HEK293T (cell line): ENCODE measurements around the gene RNF25.

Source experiments
- CTCF ChIA-PET: fragments of 350-600 bp; formaldehyde crosslinking; extraction: SDS; loops from one replicate; lab custom pipeline; 2021; ENCODE audit warnings: antibody characterized with exemption, inconsistent platforms; lab: Yijun Ruan, JAX
- POLR2A ChIA-PET: fragments of 350-600 bp; formaldehyde crosslinking; extraction: SDS; loops from one replicate; lab custom pipeline; 2020; ENCODE audit warnings: antibody characterized with exemption, inconsistent platforms; lab: Yijun Ruan, JAX
- DNase-seq: peaks from one replicate; pipeline ENCODE4 v3.0.0; 2012; ENCODE audit warnings: mixed read lengths; ENCODE audit errors: extremely low spot score
- ARNT ChIP-seq: fragments of 450-650 bp; IDR thresholded peaks from 2 replicates; pipeline ENCODE4 v1.6.1; 2017; ENCODE audit warnings: mild to moderate bottlenecking
- BHLHE40 ChIP-seq: fragments of 450-650 bp; IDR thresholded peaks from 2 replicates; pipeline ENCODE4 v1.6.1; 2016; ENCODE audit warnings: mild to moderate bottlenecking, moderate library complexity, borderline replicate concordance
- CTBP1 ChIP-seq: fragments of 450-650 bp; IDR thresholded peaks from 2 replicates; pipeline ENCODE4 v1.6.1; 2016; ENCODE audit warnings: borderline replicate concordance
- ELF4 ChIP-seq: fragments of 450-650 bp; IDR thresholded peaks from 2 replicates; pipeline ENCODE4 v1.6.1; 2017; ENCODE audit warnings: antibody characterized with exemption
- FOXA1 ChIP-seq: fragments of 450-650 bp; IDR thresholded peaks from 2 replicates; pipeline ENCODE4 v1.6.1; 2016; ENCODE audit warnings: mild to moderate bottlenecking
- FOXK2 ChIP-seq: fragments of 450-650 bp; IDR thresholded peaks from 2 replicates; pipeline ENCODE4 v1.6.1; 2016; ENCODE audit warnings: mild to moderate bottlenecking
- FOXM1 ChIP-seq: fragments of 450-650 bp; IDR thresholded peaks from 2 replicates; pipeline ENCODE4 v1.6.1; 2017; ENCODE audit warnings: mild to moderate bottlenecking, borderline replicate concordance
- HDGF ChIP-seq: fragments of 450-650 bp; IDR thresholded peaks from 2 replicates; pipeline ENCODE4 v1.6.1; 2017; ENCODE audit warnings: antibody characterized with exemption, borderline replicate concordance
- L3MBTL2 ChIP-seq: fragments of 450-650 bp; conservative IDR thresholded peaks from 2 replicates; pipeline ENCODE4 v1.6.1; 2016; ENCODE audit warnings: mild to moderate bottlenecking
- LEF1 ChIP-seq: fragments of 450-650 bp; IDR thresholded peaks from 2 replicates; pipeline ENCODE4 v1.6.1; 2017; ENCODE audit warnings: mild to moderate bottlenecking, borderline replicate concordance
- NFRKB ChIP-seq: fragments of 450-650 bp; IDR thresholded peaks from 2 replicates; pipeline ENCODE4 v1.6.1; 2016; ENCODE audit warnings: mild to moderate bottlenecking, moderate library complexity
- SP1 ChIP-seq: fragments of 450-650 bp; IDR thresholded peaks from 2 replicates; pipeline ENCODE4 v1.6.1; 2017
- SUZ12 ChIP-seq: fragments of 450-650 bp; IDR thresholded peaks from 2 replicates; pipeline ENCODE4 v1.6.1; 2016; ENCODE audit warnings: mild to moderate bottlenecking
- TARDBP ChIP-seq: fragments of 450-650 bp; IDR thresholded peaks from 2 replicates; pipeline ENCODE4 v1.6.1; 2016
- ZNF384 ChIP-seq: fragments of 450-650 bp; IDR thresholded peaks from 2 replicates; pipeline ENCODE4 v1.6.1; 2016
- TF ChIP-seq, protein P1 (sequence below): fragments of 450-650 bp; IDR thresholded peaks from 2 replicates; pipeline ENCODE4 v1.6.1; 2016

Gene RNF25

DNA sequence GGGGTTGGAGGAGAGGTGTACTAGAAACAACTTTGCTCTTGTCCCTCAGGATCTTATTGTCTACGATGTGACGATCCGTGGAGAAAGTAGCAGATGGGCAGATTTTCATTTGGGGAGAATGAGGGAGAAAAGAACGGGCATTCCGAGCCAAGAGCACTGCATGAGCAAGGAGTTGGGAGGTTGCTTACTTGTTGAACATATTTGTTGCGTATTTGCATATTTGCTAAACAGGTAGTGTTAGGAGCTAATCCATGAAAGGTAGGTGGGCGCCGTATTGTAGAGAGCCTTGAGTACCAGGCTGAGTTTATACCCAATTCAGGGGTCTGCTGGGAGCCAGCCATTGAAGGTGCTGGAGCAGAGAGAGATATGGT is 11.8 kb downstream of the RNF25 start:
- CTCF ChIA-PET: interaction anchor here (0.9 to 2.0 kb wide), 7 partner anchors 12 to 327 kb away, joined by 4 to 7 read pairs (median 4); partner anchors contain the start of genes RNF25, STK36 and TTLL4
- POLR2A ChIA-PET: interaction anchor here (0.8 to 2.8 kb wide), 10 partner anchors 9 to 387 kb away, joined by 3 to 39 read pairs (median 4); partner anchors contain the start of genes RNF25 and STK36
- no peak for DNase-seq
- TF ChIP-seq CTBP1: no peak
- no peak for TF ChIP-seq ZNF384
- TF ChIP-seq ARNT: no peak
- TF ChIP-seq FOXK2: no peak
- TF ChIP-seq, protein P1, sequence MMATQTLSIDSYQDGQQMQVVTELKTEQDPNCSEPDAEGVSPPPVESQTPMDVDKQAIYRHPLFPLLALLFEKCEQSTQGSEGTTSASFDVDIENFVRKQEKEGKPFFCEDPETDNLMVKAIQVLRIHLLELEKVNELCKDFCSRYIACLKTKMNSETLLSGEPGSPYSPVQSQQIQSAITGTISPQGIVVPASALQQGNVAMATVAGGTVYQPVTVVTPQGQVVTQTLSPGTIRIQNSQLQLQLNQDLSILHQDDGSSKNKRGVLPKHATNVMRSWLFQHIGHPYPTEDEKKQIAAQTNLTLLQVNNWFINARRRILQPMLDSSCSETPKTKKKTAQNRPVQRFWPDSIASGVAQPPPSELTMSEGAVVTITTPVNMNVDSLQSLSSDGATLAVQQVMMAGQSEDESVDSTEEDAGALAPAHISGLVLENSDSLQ: no peak
- TF ChIP-seq LEF1: no peak
- no peak for TF ChIP-seq SUZ12
- TF ChIP-seq FOXA1: no peak
- TF ChIP-seq NFRKB: no peak
- TF ChIP-seq L3MBTL2: no peak
- TF ChIP-seq TARDBP: no peak
- no peak for TF ChIP-seq SP1
- TF ChIP-seq HDGF: no peak
- TF ChIP-seq BHLHE40: no peak
- no peak for TF ChIP-seq ELF4
- no peak for TF ChIP-seq FOXM1

DNA sequence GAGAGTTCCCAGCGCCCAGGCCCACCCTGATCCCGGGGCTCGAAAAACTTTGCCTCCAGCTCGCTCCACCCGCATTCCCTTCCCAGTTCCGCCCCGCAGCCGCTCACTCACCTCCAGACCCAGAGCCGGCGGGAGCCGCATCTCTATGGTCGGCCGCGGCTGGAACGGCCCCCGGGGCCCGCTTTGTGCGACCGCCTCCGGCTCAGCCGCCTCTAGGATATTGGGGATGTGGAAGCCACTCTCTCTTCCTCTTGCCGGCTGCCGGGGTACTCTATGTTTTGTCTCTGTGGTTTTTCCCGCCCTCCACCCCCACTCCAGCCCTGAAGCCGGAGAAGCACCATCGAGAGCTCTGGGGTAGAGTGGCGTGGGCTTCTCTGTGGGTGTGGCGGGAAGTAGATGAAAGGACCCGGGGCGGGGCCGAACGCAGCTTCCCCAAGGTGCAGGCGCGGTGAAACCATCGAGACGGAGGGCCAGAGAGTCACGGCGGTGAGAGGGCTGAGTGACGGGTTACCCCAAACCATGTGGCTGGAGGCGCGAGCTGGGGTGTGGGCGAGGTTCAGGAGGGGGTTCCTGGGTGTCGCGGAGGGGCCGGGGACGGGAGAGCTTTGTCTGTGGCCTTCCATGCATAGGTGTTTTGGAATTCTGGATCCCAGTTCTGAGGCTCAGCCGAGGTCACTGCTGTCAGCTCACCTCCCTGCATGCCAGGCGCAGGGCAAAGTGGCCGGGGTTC is 12.4 kb downstream of the RNF25 start, which contains the start of the genes BCS1L and ZNF142:
BCS1L (plus strand) TSS at position 426 of the 730 bp plus-strand sequence. CDS start 1,305 bp downstream, outside the sequence.
ZNF142 (minus strand) TSS at position 366 of the 730 bp plus-strand sequence. CDS start 3,194 bp downstream, outside the sequence.
- CTCF ChIA-PET: interaction anchor here (0.7 to 2.0 kb wide), 12 partner anchors 12 to 328 kb away, joined by 3 to 7 read pairs (median 4); partner anchors contain the start of genes RNF25, STK36 and TTLL4
- DNase-seq: peak; percentile 90
- no peak for TF ChIP-seq SP1
- TF ChIP-seq L3MBTL2: no peak; the same call in 1 of the 2 replicates
- no peak for TF ChIP-seq ZNF384
- TF ChIP-seq FOXM1: no peak
- TF ChIP-seq, protein P1: peak; percentile 91
- TF ChIP-seq HDGF: no peak
- TF ChIP-seq SUZ12: no peak
- POLR2A ChIA-PET: interaction anchor here (0.8 to 2.8 kb wide), 12 partner anchors 9 to 386 kb away, joined by 3 to 39 read pairs (median 4); partner anchors contain the start of genes RNF25, STK36 and TTLL4

DNA sequence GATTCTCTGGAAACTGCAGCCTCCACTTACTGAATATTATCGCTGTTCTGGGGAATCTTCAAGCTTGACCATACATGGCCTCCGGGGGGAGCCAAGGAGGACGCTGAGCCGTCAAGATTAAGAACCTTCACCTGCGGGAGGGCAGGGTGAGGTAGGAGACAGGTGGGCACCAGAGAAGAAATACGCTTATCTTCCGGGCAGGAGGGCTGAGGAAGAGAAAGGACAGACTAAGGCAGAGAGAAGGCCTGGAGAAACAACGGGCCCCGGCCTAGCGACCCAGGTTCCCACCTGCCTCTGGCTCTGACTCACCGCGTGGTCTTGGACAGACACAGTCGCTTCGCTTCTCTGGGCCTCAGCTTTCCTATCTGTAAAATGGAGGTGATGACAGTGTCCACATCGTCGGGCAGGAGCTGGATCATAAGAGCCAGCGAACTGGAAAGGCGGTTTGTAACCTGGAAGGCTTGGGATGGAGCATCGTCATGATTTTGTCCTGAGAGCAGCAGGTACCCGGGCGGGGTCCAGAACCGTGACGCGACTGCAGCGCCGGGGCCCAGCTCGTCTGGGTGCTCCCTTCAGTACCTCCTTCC is 13.0 kb downstream of the RNF25 start:
- DNase-seq: peak; percentile 61
- TF ChIP-seq NFRKB (no peak), L3MBTL2 (peak; percentile 27), CTBP1 (peak; percentile 24; the same call in 1 of the 2 replicates)
- ChIA-PET POLR2A (interaction anchor here (1.0 to 2.8 kb wide), 11 partner anchors 10 to 372 kb away, joined by 3 to 39 read pairs (median 4); partner anchors contain the start of genes RNF25, STK36 and TTLL4), CTCF (interaction anchor here (0.7 to 2.0 kb wide), 12 partner anchors 13 to 328 kb away, joined by 3 to 7 read pairs (median 4); partner anchors contain the start of genes RNF25 and STK36)

DNA sequence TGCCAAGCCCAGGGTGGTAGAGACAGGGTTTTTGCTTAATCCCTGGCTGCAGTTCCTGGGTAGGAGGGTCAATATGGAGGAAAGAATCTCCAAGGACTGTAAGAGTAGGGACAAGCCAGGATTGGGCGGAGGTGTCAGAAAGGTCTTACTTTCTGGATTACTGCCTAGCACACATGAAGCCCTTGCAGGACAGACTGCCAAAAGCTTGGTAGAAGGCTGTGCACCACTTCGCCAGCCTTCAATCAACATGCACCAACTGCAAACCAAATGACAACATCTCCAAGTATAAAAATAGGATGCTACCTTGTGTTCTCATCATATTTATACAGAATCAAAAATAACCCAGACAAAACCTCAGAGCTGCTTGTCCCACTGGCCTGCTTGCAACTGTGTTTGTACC is 16.1 kb downstream of the RNF25 start:
- ChIA-PET CTCF (interaction anchor here (1.0 kb wide), 1 partner anchor 192 kb away, joined by 3 read pairs; no protein-coding TSS in a partner anchor), POLR2A (interaction anchor here (0.8 to 1.0 kb wide), 2 partner anchors 16 to 48 kb away, joined by 3 read pairs; partner anchors contain the start of genes PLCD4, RNF25 and STK36)
- TF ChIP-seq ZNF384: no peak
- TF ChIP-seq CTBP1: no peak
- TF ChIP-seq BHLHE40: no peak
- no peak for TF ChIP-seq LEF1
- no peak for TF ChIP-seq SUZ12
- TF ChIP-seq HDGF: no peak
- no peak for TF ChIP-seq FOXA1
- TF ChIP-seq L3MBTL2: no peak
- TF ChIP-seq FOXM1: no peak
- TF ChIP-seq SP1: no peak
- no peak for TF ChIP-seq TARDBP
- no peak for TF ChIP-seq ELF4
- no peak for TF ChIP-seq NFRKB
- TF ChIP-seq ARNT: no peak
- TF ChIP-seq, protein P1: no peak
- no peak for TF ChIP-seq FOXK2
- no peak for DNase-seq

DNA sequence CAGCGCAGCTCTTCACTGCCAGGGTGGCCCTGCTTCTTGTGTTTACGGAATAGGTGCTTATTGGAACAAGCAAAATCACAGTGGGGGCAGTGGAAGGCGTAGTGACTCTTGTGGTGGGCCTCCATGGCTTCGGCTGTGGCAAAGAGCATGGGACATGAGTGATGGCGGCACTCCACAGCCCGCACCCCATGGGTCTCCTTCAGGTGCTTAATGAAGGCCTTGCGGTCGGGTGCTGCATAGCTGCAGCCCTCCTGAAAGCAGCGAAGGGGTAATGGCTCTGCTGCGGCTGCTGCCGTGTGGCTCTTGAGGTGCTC is 23.1 kb downstream of the RNF25 start:
- ChIA-PET CTCF (interaction anchor here (0.6 kb wide), 1 partner anchor 19 kb away, joined by 3 read pairs; no protein-coding TSS in a partner anchor), POLR2A (no interaction called here)
- DNase-seq: no peak
- TF ChIP-seq FOXA1 (no peak), LEF1 (no peak), SUZ12 (no peak), SP1 (no peak), NFRKB (no peak), ELF4 (no peak), HDGF (no peak), ARNT (no peak), TARDBP (no peak), ZNF384 (no peak), FOXM1 (no peak), FOXK2 (no peak), L3MBTL2 (no peak), BHLHE40 (no peak), CTBP1 (no peak)
- TF ChIP-seq, protein P1: no peak
